Mucosa of rectum (tissue), 2 donors: Measurements from ENCODE around the gene ACAP3.
"Not testable (repeated sequence)": the region's sequence is repeated elsewhere in the genome, so short reads cannot be mapped to it uniquely, and the experiment has no call there.

ENCODE experiments used
- H3K27ac ChIP-seq, 2 donors: one replicate each; pipeline ENCODE4 v1.7.0; 2013; ENCODE audit warnings: inconsistent platforms in 2 of 2, low read depth in 2 of 2, low read length in 2 of 2
- H3K27me3 ChIP-seq, 2 donors: one replicate each; pipeline ENCODE4 v1.7.0; 2013; ENCODE audit warnings: low read length in 2 of 2; ENCODE audit not compliant: control insufficient read depth in 2 of 2, insufficient read depth in 2 of 2
- H3K36me3 ChIP-seq, 2 donors: one replicate each; pipeline ENCODE4 v1.7.0; 2013; ENCODE audit warnings: low read length in 2 of 2; ENCODE audit not compliant: control insufficient read depth in 2 of 2, insufficient read depth in 2 of 2
- H3K4me1 ChIP-seq, 2 donors: one replicate each; pipeline ENCODE4 v1.7.0; 2013; ENCODE audit warnings: low read length in 2 of 2, mild to moderate bottlenecking in 1 of 2; ENCODE audit not compliant: control insufficient read depth in 2 of 2, insufficient read depth in 2 of 2
- H3K4me3 ChIP-seq, 2 donors: one replicate each; pipeline ENCODE4 v1.7.0; 2013; ENCODE audit warnings: low read length in 2 of 2
- H3K9ac ChIP-seq, 2 donors: one replicate each; pipeline ENCODE4 v1.7.0; 2013; ENCODE audit warnings: low read length in 2 of 2, low read depth in 1 of 2, mild to moderate bottlenecking in 1 of 2
- H3K9me3 ChIP-seq, 2 donors: one replicate each; pipeline ENCODE4 v1.7.0; 2013; ENCODE audit warnings: low read length in 2 of 2; ENCODE audit not compliant: control insufficient read depth in 2 of 2
- donor health status: healthy.
- donor health status: Normal muscosa, but diverticular disease.

ACAP3 gene

DNA sequence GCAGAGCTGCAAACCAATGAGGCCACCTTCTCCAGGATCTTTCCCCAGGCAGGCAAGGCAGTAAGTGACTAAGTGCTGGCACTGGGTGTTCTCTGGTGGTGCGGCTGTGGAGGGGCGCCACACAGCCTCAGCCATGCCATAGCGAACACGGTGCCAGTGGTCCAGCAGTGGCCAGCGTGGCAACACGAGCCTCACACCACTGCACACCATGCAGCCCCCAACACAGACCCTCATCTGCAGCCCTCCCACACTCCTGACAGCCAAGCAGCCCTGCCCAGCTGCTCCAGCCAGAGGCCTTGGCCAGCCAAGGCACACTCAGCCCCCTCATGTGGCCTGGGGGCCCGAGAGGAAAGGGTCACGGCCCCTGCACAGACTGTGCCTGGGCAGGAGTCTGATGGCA is 13.7 kb upstream of the ACAP3 start:
- H3K27ac ChIP-seq, result no peak overlapping the region
- H3K9ac ChIP-seq, result no peak overlapping the region
- H3K9me3 ChIP-seq, result no peaks in the 10 kb centered on the region
- no peak overlapping the region for H3K4me3 ChIP-seq
- H3K36me3 ChIP-seq, result peaks cover 2 to 19% of the 10 kb centered on the region in 2 donors
- H3K4me1 ChIP-seq, result peaks cover 18 to 29% of the 10 kb centered on the region in 2 donors
- no peaks in the 10 kb centered on the region for H3K27me3 ChIP-seq

DNA sequence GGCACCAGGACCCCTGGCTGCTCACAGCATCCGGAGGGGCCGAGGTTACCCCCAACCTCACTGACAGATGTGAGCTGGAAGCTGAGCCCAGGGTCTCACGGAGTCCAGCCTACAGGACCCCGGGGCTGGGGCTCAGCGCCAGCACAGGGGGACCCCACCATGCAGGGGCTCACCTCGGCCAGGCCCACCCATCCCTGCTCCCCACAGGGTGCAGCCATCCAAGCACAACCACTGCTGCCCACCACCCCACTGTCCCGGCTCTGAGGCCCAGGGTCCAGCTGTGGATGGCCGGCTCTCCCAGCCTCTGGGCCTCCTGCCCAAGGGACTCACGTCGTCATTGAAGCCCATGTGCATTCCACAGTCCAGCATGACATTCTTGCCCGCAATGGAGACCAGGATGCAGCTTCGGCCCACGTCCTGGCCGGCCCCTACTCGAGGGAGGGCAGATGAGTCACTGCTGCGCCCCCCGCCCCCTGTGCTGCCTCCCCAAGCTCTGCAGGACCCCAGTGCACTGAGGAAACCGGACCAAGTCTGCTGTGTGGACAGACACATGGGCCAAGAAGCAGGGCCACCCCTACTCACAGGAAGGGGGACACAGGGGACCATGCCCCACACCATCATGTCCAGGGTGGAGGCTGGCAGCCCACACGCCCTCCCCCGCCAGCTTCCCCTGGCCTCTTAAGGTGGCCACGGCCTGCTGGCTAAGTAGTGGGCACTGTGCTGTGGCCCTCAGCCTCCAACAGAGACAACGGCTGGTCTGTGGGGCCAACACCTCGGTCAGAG is 13.1 kb upstream of the ACAP3 start:
- Histone ChIP-seq H3K27ac (no peak overlapping the region), H3K4me1 (peaks cover 12 to 24% of the 10 kb centered on the region in 2 donors), H3K9ac (no peak overlapping the region), H3K4me3 (no peak overlapping the region), H3K36me3 (peaks cover 2 to 19% of the 10 kb centered on the region in 2 donors), H3K9me3 (no peaks in the 10 kb centered on the region), H3K27me3 (no peaks in the 10 kb centered on the region)

DNA sequence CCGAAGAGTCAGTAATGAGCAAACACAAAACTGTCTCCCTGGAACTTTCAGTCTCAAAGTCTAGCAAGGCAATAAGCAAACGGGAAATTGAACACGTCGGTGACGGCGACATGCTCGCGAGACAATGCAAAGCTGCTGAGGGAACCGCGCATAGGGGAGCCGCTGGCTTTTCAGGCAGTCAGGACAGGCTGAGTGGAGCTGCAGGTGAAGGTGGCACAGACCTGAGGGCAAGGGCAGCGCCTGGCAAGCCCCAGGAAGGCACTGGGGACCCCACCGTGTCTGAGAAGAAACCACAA is 11.9 kb upstream of the ACAP3 start:
- Histone ChIP-seq H3K27me3 (no peaks in the 10 kb centered on the region), H3K36me3 (peaks cover 8 to 24% of the 10 kb centered on the region in 2 donors), H3K9ac (no peak overlapping the region), H3K9me3 (no peaks in the 10 kb centered on the region), H3K4me3 (no peak overlapping the region), H3K4me1 (peaks cover 5 to 16% of the 10 kb centered on the region in 2 donors), H3K27ac (no peak overlapping the region)

DNA sequence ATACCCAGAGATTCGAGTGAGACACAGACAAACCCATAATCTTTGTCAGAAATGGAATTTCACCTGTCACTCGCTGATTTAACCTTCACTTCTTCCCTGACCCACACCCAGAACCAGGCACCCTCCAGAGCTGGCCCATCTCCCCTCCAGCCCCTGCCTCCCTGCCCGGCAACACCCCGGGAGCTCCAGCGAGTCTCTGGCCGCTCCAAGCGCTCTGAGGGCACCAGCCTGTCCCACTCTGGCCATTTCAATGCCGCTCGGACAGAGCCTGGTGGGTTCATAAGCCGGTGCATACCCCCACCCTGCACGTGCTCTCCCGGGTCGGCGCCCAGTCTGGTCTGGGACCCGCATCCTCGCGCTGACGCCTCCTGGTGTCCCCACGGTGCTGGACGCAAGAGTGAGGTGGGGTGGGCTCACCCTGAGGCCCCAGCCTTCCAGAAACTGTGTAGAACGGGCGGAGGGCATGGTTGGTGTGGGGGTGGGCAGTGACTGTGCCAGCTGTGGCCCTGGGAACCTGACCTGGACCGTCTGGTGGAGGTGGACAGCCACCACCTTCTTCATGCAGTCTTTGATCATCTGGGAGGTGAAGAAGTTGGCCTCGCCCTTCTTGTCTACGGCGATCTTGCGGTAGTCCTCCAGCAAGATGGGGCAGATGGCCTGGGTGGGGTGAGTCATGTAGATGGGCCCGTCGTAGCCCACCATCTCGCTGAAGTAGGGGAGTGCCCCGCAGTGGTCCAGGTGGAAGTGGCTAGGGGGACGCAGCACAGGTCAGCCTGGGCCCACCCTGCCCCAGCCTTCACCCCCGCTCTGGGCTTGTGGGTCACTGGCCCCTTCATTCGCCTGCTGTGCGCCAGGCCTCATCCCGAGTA is 11.3 kb upstream of the ACAP3 start:
- no peak overlapping the region for H3K4me3 ChIP-seq
- peaks cover 5 to 16% of the 10 kb centered on the region in 2 donors for H3K4me1 ChIP-seq
- H3K9me3 ChIP-seq, result no peaks in the 10 kb centered on the region
- H3K9ac ChIP-seq, result no peak overlapping the region
- peaks cover 14 to 30% of the 10 kb centered on the region in 2 donors for H3K36me3 ChIP-seq
- no peak overlapping the region for H3K27ac ChIP-seq
- no peaks in the 10 kb centered on the region for H3K27me3 ChIP-seq

DNA sequence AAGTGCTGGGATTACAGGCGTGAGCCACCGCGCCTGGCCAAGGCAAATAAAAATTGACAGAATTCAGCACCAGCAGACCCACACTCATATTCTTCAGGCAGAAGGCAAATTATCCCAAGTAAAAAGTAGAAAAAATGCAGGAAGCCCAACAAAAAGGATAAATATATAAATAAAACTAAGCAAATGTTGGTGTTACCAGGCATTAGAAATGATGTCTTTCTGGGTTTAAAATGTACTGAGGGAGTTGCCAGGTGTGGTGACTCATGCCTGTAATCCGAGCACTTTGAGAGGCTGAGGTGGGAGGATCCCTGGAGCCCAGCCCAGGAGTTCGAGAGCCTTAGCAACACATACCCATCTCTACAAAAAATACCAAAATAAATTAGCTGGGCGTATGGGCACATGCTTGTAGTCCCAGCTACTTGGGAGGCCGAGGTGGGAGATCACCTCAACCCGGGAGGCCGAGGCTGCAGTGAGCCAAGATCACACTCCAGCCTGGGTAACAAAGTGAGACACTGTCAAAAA is 10.5 kb upstream of the ACAP3 start:
- peaks cover 2 to 11% of the 10 kb centered on the region in 2 donors for H3K4me1 ChIP-seq
- no peaks in the 10 kb centered on the region for H3K9me3 ChIP-seq
- no peak overlapping the region for H3K9ac ChIP-seq
- H3K36me3 ChIP-seq, result peaks cover 22 to 38% of the 10 kb centered on the region in 2 donors
- H3K4me3 ChIP-seq, result no peak overlapping the region
- no peak overlapping the region for H3K27ac ChIP-seq
- no peaks in the 10 kb centered on the region for H3K27me3 ChIP-seq

DNA sequence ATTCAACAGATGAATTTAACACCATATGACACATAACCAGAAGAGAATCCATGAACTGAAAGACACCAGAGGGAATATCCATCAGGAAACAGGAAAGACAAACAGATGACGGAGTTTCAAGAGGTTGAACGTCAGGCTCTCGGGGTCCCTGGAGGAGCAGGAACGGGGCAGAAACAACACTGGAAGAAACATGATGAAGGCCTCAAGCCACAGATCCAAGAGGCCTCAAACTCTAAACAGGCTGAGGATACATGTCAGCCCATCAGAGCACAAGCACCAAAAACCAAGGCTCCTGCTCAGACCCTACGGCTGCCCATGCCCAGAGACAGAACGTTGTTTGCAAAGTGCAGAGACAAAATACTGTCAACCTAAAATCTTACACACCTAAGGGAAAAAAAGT is 9.7 kb upstream of the ACAP3 start:
- H3K36me3 ChIP-seq, result peaks cover 29 to 44% of the 10 kb centered on the region in 2 donors

DNA sequence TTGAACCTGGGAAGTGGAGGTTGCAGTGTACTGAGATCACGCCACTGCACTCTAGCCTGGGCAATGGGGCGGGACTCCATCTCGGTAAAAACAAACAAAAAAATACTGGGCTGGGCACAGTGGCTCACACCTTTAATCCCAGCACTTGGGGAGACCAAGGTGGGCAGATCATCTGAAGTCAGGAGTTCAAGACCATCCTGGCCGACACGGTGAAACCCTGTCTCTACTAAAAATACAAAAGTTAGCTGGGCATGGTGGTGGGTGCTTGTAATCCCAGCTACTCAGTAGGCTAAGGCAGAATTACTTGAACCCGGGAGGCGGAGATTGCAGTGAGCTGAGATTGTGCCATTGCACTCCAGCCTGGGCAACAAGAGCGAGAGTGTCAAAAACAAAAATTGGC is 8.5 kb upstream of the ACAP3 start:
- H3K27me3 ChIP-seq, H3K9ac ChIP-seq, H3K9me3 ChIP-seq, H3K4me1 ChIP-seq, H3K27ac ChIP-seq, H3K4me3 ChIP-seq: not testable (repeated sequence)
- H3K36me3 ChIP-seq, result peaks cover 34 to 53% of the 10 kb centered on the region in 2 donors

More for the DNA sequence above, 9.7 kb upstream of the ACAP3 start:
- no peak overlapping the region for H3K27ac ChIP-seq
- H3K9me3 ChIP-seq, result no peaks in the 10 kb centered on the region
- H3K4me1 ChIP-seq, result peaks cover 2 to 5% of the 10 kb centered on the region in 2 donors
- H3K9ac ChIP-seq, result no peak overlapping the region
- H3K4me3 ChIP-seq, result no peak overlapping the region
- no peaks in the 10 kb centered on the region for H3K27me3 ChIP-seq

DNA sequence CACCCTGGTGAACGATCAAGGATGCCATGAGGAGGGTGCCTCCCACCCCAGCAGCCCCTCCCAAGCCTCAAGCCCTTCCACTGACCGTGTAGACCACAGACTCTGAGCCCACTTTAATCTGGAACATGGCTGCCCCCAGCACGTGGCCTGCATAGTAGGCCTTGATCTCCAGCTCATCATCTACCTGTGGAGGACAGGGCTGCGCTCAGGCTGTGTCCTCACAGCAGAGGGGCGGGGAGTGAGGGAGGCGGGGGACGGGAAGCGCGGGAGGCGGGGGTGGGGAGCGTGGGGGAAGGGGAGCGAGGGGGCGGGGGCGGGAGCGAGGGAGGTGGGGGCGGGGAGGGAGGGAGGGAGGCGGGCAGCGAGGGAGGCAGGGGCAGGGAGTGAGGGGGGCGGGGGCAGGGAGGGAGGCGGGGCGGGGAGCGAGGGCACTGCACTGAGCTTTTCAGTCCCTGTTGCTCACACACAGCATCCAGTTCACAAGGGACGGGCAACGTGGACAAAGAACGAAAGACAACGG is 7.8 kb upstream of the ACAP3 start:
- Histone ChIP-seq H3K4me3 (no peak overlapping the region), H3K4me1 (peaks cover 0 to 5% of the 10 kb centered on the region in 2 donors), H3K27ac (no peak overlapping the region), H3K27me3 (no peaks in the 10 kb centered on the region), H3K9me3 (no peaks in the 10 kb centered on the region), H3K36me3 (peaks cover 36 to 57% of the 10 kb centered on the region in 2 donors), H3K9ac (no peak overlapping the region)

DNA sequence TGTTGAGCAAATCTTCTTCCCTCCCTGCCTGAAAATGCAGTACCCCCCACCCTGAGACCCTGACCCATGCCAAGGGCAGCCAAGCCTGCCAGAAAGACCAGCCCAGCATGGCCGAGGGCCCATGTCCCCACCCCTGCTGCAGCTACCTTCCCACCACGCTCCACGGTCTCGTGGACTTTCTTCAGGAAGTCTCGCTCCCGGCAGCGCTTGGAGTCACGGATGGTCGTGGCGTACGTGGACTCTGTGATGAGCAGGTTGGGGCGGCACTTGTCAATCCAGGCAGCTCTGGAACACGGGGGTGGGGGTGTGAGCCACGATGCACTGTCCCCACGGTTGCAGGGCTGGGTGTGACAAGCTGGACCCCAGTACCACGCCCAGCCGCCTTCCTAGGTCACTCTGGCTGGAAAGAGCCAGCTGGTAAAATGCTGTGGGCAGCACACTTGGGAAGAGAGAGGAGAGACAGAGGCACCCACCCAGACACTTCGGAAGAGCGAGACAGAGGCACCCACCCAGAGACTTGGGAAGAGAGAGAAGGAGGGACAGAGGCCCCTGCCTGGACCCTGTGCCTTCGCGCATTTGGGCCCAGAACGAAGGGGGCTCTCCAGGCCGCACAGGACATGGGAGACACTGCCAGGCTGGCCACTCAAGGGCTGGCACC is 7.1 kb upstream of the ACAP3 start:
- Histone ChIP-seq H3K36me3 (peaks cover 38 to 56% of the 10 kb centered on the region in 2 donors), H3K9ac (no peak overlapping the region), H3K27ac (no peak overlapping the region), H3K27me3 (no peaks in the 10 kb centered on the region), H3K4me3 (no peak overlapping the region), H3K4me1 (peaks cover 0 to 5% of the 10 kb centered on the region in 2 donors), H3K9me3 (no peaks in the 10 kb centered on the region)
